ENCODE measurements around the gene SIL1. TPM values are rescaled to one million over a fixed set of nuclear protein-coding genes. Genes with fewer than 3 reads are reported as not detected.
"Not testable (repeated sequence)": the region's sequence is repeated elsewhere in the genome, so short reads cannot be mapped to it uniquely, and the experiment has no call there.

SIL1 gene
- total RNA-seq, 1 experiment from 2014 or later: 61.5 TPM

GRCh38 chr5:139204196-139204595 lies 6.0 kb upstream of the SIL1 start:
- no peak for DNase-seq (ENCODE audit: low read depth)

- no peak for DNase-seq (ENCODE audit: low read depth)
Observed at GRCh38 chr5:139199321-139199720, 1.2 kb upstream of the SIL1 start.

GRCh38 chr5:139196296-139196956 lies 1.7 kb downstream of the SIL1 start:
- DNase-seq (ENCODE audit: low read depth): no peak

GRCh38 chr5:139194486-139194885 lies 3.7 kb downstream of the SIL1 start:
- no peak for DNase-seq (ENCODE audit: low read depth)

GRCh38 chr5:139193928-139194327 lies 4.2 kb downstream of the SIL1 start:
- DNase-seq (ENCODE audit: low read depth): no peak

GRCh38 chr5:139192906-139193305 lies 5.3 kb downstream of the SIL1 start:
- DNase-seq (ENCODE audit: low read depth): not testable (repeated sequence)

- not testable (repeated sequence) for DNase-seq (ENCODE audit: low read depth)
Observed at GRCh38 chr5:139191954-139192353, 6.2 kb downstream of the SIL1 start.

- DNase-seq (ENCODE audit: low read depth): no peak
Observed at GRCh38 chr5:139190125-139190524, 8.0 kb downstream of the SIL1 start.

GRCh38 chr5:139188558-139189270 lies 9.5 kb downstream of the SIL1 start:
- DNase-seq (ENCODE audit: low read depth): no peak

GRCh38 chr5:139186752-139187326 lies 11.3 kb downstream of the SIL1 start:
- DNase-seq (ENCODE audit: low read depth): no peak

GRCh38 chr5:139186261-139186660 lies 11.9 kb downstream of the SIL1 start:
- DNase-seq (ENCODE audit: low read depth): no peak

GRCh38 chr5:139185589-139185988 lies 12.6 kb downstream of the SIL1 start:
- DNase-seq (ENCODE audit: low read depth): no peak

GRCh38 chr5:139183502-139183901 lies 14.7 kb downstream of the SIL1 start:
- DNase-seq (ENCODE audit: low read depth): no peak

- no peak for DNase-seq (ENCODE audit: low read depth)
Observed at GRCh38 chr5:139182528-139183296, 15.5 kb downstream of the SIL1 start.

GRCh38 chr5:139181835-139182452 lies 16.2 kb downstream of the SIL1 start:
- DNase-seq (ENCODE audit: low read depth): peak; percentile 37

GRCh38 chr5:139181322-139181730 lies 16.8 kb downstream of the SIL1 start:
- DNase-seq (ENCODE audit: low read depth): no peak

GRCh38 chr5:139180850-139181249 lies 17.3 kb downstream of the SIL1 start:
- DNase-seq (ENCODE audit: low read depth): no peak

GRCh38 chr5:139179778-139180513 lies 18.2 kb downstream of the SIL1 start:
- not testable (repeated sequence) for DNase-seq (ENCODE audit: low read depth)

GRCh38 chr5:139178935-139179334 lies 19.2 kb downstream of the SIL1 start:
- DNase-seq (ENCODE audit: low read depth): peak; percentile 63

- DNase-seq (ENCODE audit: low read depth): no peak
Observed at GRCh38 chr5:139178589-139178917, 19.6 kb downstream of the SIL1 start.

Data from M059J (cell line).